ENCODE measurements around the gene MB.

The MB gene

DNA sequence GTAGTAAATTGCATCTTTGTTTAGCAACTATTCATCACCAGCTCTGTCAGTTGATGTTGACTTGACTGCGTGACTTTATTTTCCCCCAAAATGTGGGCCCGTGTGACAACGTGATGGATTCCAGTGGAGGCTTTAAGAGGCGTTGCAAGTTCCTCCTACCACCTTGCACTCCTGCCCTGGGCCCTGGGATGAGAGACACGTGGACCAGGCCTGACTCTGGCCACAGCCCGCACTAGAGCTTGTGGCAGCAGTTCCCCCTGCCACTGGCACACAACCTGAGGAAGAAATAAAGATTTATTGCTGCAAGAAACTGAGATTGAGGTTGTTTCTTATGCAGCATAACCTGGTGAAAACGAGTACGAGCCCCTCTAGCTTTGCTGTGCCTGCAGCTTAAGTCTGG is 44.6 kb downstream of the MB start:
- no peak for DNase-seq (ENCODE audit: low read depth)

DNA sequence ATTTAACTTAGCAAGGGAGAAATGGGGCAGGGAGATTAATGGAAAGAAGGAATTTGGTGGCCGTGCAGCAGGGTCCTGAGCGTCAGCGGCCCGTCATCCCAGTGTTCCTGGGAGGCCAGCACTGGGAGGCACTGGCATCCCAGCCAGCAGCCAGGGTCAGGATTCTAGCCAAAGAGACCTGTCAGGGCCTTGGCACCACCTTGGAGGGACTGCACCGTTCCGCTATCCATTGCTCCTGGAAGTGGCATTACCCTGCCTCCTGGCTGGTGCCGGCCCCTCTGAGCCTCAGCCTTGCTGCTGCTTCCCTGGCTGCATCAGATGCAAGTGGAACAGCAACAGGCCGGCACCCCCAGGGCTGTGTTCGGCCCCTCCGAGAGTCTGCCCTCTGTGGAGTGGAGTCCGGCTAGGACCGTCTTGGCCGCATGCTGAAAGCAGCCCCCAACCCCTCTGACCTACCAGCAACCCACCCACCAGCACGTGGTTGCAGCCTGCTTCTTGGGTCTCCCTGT is 46.4 kb downstream of the MB start:
- DNase-seq (ENCODE audit: low read depth) = no peak

DNA sequence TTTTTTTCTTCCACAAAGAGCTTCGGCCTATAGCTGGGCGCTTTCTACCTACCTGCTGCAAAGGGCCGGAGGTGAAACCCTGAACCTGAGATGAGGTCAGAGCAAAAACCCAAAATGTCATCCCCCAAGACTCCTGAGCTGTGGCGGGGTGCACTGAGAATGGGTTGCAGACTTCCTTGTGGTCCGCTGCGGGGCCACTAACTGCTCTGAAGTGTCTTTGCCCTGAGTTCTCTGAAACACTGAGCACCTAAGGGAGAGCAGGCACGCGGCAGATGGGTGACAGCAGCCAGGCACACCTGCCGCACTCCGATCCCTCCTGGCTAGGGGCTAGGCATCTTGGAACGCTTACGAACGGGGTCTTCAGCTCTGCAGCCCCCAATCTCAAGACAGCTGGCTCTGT is 47.2 kb downstream of the MB start:
- no peak for DNase-seq (ENCODE audit: low read depth)

DNA sequence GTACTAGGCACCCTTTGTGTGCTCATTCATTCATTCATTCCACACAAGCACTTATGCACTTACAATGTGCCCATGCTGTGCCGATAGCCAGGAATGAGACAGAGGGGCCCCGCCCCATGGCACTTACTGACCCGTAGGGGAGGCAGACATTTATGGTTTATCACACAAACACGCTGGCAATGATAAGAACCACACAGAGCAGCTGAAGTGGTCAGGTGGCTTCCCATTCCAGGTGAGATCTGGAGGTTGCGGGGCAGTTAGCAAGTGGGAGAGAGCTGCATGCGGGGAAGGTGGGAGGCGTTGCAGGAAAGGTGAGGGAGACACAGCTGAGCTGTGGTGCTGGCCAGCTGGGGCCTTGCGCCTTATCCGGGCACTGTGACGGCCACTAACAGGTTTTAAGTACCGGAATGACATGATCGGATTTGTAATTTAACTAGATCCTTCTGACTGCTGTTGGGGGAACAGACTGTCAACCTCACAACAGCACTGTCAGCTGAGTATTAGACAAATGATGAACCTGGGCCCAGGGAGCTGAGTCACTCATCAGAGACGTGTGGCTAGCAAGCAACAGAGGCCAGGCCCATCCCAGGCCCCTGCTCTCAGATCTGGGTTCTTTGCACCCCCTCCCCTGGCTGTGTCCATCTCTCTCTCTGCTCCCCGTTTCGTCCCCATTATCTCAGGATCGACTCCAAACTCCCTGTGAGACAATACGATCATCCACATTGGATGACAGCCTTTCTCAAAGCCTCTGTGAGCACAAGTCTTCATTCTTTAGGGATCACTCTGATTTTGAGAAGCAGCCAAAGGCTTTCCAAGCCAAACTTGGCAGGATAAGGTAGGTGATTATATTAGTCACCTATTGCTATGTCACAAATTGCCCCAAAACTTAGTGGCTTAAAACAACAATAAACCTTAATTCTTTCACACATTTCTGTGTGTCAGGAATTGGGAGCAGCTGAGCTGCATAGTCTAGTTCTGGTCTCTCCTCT is 48.1 kb downstream of the MB start:
- no peak for DNase-seq (ENCODE audit: low read depth)

DNA sequence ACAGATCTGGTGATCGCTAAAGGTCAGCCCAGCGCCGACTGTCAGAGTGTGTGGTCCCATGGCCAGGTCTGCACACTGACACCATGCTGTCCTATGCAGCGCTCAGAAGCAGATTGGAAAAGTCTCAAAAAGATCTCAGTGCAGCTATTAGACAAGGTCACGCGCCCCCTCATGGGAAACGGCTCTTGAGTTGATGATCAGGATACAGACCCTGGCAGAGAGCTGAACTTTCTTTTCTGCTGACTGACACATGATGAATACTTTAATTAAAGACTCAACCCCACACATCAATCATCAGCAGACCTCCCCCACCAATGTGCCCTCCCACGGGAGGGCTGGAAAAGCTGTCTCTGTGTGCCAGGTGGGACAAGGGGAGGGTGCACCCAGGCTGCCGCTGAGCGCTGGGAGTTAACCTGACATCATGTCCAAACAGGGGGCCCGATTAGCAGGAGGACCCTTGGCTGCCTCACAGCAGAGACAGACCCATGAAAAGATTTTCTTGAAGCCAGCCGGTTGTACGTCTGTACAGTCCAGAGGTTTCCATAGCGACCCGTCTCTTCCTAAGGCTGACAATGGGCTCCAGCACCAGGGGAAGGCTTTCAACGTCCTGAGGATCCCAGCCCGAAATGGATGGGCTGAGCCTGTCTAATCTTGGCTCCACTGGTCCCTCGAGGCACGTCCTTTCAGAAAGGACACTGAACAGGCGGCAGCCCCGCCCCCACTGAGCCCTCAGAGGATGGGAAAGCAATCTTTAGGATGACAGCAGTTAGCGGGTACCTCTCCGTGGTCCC is 49.6 kb downstream of the MB start:
- DNase-seq (ENCODE audit: low read depth) = no peak

DNA sequence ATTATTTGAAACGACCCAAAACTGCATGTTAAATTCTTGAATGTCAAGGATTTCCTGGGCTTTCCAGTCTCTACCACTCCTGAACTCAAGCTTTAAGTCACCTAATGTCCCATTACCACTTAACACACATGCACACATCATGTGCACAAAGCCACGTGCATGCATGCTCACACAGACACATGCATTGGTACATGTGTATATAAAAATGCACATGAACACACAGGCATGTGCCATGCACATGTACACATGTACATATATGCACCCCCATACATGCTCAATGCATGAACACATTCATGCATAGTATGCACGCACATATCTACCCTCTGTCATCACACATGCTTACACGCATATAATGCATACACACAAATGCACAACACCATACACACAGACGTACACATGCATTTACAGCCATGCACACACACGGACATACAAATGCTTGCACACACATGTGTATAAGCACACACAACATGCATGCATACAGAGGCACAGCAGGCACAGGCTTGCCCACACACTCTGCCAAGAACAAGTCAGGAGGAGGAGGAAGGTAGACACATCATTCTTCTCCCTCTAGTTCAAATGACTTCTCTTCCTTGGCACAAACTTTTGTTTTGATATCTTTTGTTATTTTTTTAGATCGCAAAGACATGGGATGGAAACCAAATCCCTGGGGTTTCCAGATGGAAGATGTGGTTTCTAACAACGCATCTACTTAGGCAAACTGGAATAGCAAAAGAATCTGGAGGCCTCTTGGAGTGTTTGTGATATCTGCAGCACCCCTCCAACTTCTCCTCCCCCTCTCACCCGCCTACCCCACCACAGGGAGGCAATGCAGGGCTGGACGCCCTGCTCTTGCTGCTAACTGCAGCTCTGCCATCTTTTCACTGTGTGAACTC is 51.9 kb downstream of the MB start:
- no peak for DNase-seq (ENCODE audit: low read depth)

DNA sequence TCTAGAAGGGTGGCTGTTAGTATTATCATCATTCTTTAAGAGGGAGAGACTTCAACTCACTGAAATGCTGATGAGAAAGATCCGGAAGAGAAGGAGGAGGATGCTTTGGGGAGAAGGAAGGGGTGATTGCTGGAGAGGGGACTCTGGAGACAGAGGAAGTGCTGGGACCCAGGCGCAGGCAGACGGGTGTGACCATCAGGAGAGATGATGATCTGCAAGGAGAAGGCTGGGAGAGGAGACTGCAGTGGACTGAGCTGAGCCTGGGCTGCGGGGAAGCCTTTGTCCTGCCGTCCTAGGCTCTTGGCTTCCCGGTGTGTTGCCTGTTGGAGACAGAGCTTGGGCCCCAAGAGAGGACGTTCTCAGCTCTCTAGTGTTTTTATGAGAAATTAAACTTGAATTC is 53.9 kb downstream of the MB start:
- DNase-seq (ENCODE audit: low read depth) = no peak

DNA sequence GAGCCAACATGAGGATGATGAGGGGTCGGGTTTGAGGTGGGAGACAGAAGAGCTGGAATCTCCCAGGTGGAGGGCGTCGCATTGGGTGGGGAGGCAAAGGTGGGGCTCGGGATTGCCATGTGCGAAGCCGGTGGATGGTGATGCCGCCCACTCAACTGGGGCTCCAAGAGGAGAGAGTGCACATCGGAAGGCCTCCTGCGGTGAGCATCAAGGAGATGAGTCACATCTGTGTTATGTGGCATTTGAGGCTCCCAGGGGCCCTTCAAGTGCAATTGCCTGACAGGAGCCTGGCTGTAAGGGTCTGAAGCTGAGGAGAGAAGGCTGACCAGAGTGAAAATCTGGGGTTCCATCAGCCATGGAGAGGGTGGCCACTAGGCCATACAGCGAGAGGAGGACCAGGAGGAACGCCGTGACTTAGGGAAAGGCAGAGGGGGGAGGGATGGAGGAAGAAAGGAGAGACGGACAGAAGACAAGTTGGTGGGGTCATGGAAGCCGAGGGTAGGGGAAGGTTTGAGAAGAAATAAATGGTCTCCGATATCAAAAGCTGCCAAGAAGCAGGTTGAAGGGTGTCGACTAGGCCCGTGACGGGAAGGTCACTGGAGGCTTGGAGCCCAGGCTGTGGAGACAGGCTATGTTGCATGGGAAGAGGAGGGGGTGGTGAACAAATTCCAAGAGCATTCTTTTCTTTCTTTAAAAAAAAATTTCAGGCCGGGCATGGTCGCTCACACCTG is 55.2 kb downstream of the MB start:
- DNase-seq (ENCODE audit: low read depth) = no peak

DNA sequence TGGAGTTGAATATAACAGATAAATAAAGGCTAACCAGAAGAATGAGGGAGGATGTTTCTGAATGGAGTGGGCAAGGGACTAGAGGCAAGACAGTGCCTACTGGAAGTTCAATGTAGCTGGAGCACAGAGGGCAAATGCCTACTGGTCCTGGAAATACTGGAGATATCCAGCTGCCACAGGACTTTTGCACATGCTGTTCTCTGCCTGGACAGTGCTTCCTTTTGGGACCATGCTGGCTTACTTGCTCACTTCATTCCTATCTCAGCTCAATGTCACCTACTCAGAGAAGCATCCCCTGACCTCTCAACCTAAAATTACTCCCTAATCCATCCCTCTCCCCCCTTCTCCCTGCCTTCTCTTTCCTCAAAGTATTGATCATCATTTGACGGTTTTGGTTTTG is 56.3 kb downstream of the MB start:
- DNase-seq (ENCODE audit: low read depth) = no peak

DNA sequence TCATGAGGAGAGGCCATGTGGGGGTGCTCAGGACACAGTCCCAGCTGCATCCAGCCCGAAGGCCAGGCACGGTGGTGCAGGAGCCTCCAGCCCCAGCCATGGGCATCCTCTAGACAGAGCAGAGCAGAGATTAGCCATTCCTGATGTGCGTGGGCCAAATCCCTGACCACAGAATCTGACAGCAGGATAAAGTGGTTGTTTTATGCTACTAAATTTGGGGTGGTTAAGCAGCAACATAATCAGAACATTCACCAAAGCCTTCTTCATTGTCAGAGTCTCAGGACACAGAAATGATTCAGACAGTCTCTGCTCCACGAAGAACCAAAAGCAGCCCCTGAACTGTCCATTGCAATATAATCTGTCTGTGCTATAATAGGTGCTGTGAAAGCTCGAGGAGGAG is 56.8 kb downstream of the MB start:
- no peak for DNase-seq (ENCODE audit: low read depth)

DNA sequence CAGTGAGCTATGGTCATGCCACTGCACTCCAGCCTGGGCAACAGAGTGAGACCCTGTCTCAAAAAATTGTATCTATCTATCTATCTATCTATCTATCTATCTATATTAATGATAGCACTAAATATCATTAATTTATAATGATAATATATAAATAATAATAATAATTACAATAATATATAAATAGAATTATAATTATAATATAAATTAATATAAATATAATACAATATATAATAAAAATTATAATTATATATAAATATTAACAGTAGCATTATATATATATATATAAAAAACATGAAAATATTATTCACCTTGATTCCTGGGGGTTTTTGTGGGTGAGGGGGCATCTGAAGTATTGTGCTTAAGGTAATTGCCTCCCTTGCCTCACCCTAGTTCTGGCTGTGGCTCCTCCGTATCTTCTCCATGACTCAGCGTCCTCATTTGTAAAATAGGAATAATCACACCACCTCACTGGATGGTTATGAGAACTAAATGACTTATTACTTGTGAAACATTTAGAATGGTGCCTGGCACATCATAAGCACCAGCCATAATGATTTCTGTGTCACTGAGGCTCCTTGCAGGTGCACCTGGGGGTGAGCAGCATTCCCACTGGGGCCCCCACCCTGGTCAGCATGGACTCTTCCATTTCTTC is 57.6 kb downstream of the MB start:
- no peak for DNase-seq (ENCODE audit: low read depth)

DNA sequence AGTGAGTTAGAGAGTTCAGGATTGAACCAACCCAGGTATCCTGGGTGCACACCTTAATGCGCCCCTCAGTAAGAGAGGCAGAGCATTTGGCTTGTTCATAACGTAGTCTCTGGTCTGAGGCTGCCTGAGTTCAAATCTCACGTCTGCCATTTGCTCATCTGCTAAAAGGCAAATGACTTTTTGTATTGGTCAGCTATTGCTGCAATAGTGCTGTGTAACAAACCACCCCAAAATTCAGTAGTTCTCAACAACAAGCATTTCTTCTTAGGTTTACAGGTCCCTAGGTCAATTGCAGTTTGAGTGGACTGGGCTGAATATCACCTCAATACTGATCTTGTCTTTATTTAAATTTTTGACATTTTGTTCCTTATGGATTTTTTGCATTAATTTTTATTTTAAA is 58.4 kb downstream of the MB start:
- DNase-seq (ENCODE audit: low read depth) = no peak

DNA sequence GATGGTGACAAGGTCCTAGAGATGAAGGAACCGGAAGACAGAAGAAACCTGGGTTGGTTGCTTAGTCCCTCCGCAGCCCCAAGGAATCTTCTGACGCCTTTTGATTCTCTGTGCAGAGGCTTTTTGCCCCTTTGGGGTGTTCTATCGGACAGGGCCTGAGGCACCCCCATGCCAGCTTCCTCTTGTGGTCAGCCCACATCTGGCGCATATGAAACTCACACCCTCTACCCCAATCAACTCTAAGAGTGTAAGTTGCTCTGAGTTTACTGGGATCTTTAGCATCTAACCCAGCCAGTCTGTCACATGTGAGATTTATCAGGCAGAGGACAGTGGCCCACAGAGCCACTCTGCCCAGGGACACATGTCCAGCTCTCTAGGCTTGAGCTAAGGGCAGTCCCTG is 59.1 kb downstream of the MB start:
- no peak for DNase-seq (ENCODE audit: low read depth)

Measured in stimulated activated CD8-positive, alpha-beta memory T cell treated with anti-CD3 and anti-CD28 coated beads, Interleukin-4, amount 100 ng/mL, for 24 hours (primary cell).